Panc1 (cell line): Measurements from ENCODE around the gene OLFML2B. TPM values are rescaled to one million over a fixed set of nuclear protein-coding genes. Genes with fewer than 3 reads are reported as not detected.

Source experiments
- ATAC-seq: fragments of 200-7000 bp; cut with Tn5 transposase; 2 replicates; pipeline ENCODE4 v1.9.1; 2020; ENCODE audit warnings: mild to moderate bottlenecking, moderate library complexity
- BruUV-seq: library from RNA; stranded (reverse); fragments of 400-500 nt; replicated peaks from 2 replicates; lab custom pipeline; 2021; lab: Mats Ljungman, UMichigan
- CTCF ChIA-PET: fragments of 300-600 bp; sonication (Branson Sonifier 250); formaldehyde crosslinking; loops from one replicate; lab custom pipeline; 2022; ENCODE audit warnings: antibody characterized with exemption; lab: Charles Lee
- POLR2A ChIA-PET: fragments of 300-600 bp; sonication (Branson Sonifier 250); formaldehyde crosslinking; loops from one replicate; lab custom pipeline; 2022; ENCODE audit warnings: antibody characterized with exemption; lab: Charles Lee
- DNase-seq: peaks from one replicate; pipeline ENCODE4 v3.0.0-alpha.2; 2010; ENCODE audit warnings: low read depth, low spot score
- H3K27ac ChIP-seq: 2 replicates; pipeline ENCODE4 v1.5.1; 2011; ENCODE audit warnings: mild to moderate bottlenecking, low read length, inconsistent platforms
- H3K27me3 ChIP-seq: fragments of 200-500 bp; sonication (Bioruptor generic); 2 replicates; pipeline ENCODE4 v1.6.0; 2014; ENCODE audit warnings: low read length, inconsistent platforms; ENCODE audit not compliant: control insufficient read depth, insufficient read depth
- H3K36me3 ChIP-seq: fragments of 200-500 bp; sonication (Bioruptor generic); 2 replicates; pipeline ENCODE4 v1.5.1; 2014; ENCODE audit warnings: inconsistent platforms, mild to moderate bottlenecking, low read length, moderate library complexity; ENCODE audit not compliant: control insufficient read depth, insufficient read depth
- H3K4me1 ChIP-seq: 2 replicates; pipeline ENCODE4 v1.5.1; 2011; ENCODE audit warnings: inconsistent platforms, mild to moderate bottlenecking, low read length, moderate library complexity; ENCODE audit not compliant: control insufficient read depth, insufficient read depth
- H3K4me3 ChIP-seq, 2 experiments: 2 replicates each; pipeline ENCODE4 v1.5.1; 2011 to 2012; ENCODE audit warnings: low read depth in 2 of 2, low read length in 2 of 2, mild to moderate bottlenecking in 2 of 2, inconsistent platforms in 1 of 2, moderate library complexity in 1 of 2
- H3K9me3 ChIP-seq: fragments of 200-500 bp; sonication (Bioruptor generic); 2 replicates; pipeline ENCODE4 v1.5.1; 2014; ENCODE audit warnings: low read depth, mild to moderate bottlenecking, inconsistent platforms, low read length, moderate library complexity; ENCODE audit not compliant: control insufficient read depth, insufficient read depth
- POLR2AphosphoS5 ChIP-seq: IDR thresholded peaks from 2 replicates; pipeline ENCODE4 v1.6.1; 2012; ENCODE audit warnings: mild to moderate bottlenecking, low read depth, low read length, moderate library complexity
- REST ChIP-seq, 2 experiments: IDR thresholded peaks; 2 replicates each; pipeline ENCODE4 v1.6.1; 2011 to 2012; ENCODE audit warnings: low read depth in 2 of 2, control low read depth in 1 of 2, low read length in 1 of 2, mild to moderate bottlenecking in 1 of 2, moderate library complexity in 1 of 2; ENCODE audit not compliant: insufficient read depth in 1 of 2
- SIN3A ChIP-seq: IDR thresholded peaks from 2 replicates; pipeline ENCODE4 v1.6.1; 2012; ENCODE audit warnings: low read depth, mild to moderate bottlenecking, low read length, moderate library complexity, borderline replicate concordance; ENCODE audit not compliant: insufficient read depth
- TCF7L2 ChIP-seq: IDR thresholded peaks from 2 replicates; pipeline ENCODE4 v1.6.1; 2011; ENCODE audit warnings: mild to moderate bottlenecking, low read depth, low read length, inconsistent platforms
- in situ Hi-C: cut with HindIII; loops from 2 replicates; pipeline ENCODE4 v1.10.0; 2016; ENCODE audit warnings: low sequenced_read_pairs, low pct_unique_long_range_greater_than_20kb
- intact Hi-C: fragments of 100-400 bp; cut with micrococcal nuclease; formaldehyde crosslinking; loops from one replicate; pipeline ENCODE4 v1.10.0; 2022; ENCODE audit not compliant: unreplicated experiment
- total RNA-seq: library from RNA; stranded (reverse); gene quantifications from one replicate; pipeline ENCODE4 v1.2.1, GENCODE V29; 2021; ENCODE audit not compliant: unreplicated experiment
- TF ChIP-seq, protein P1 (sequence below): fragments of 450-650 bp; IDR thresholded peaks from 2 replicates; pipeline ENCODE4 v1.5.1; 2017; ENCODE audit warnings: mild to moderate bottlenecking

The OLFML2B gene
- total RNA-seq, 1 experiment from 2014 or later: 1.5 TPM

DNA sequence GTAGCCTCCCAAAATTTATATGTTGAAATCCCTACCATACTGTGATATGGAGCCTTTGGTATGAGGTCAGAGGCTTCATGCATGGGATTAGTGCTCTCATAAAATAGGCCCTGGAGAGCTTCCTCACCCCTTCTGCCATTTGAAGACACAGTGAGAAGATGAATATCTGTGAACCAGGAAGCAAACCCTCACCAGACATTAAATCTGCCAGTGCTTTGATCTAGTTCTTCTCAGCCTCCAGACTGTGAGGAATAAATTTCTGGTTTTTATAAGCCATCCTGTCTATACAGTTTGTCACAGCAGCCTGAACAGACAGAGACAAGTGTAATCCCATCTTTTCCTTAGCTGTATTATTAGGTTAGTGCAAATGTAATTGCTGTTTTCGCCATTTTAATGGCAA lies 88.4 kb downstream of the OLFML2B start:
- Histone ChIP-seq H3K4me1 (no peaks in the 10 kb centered on the region), H3K36me3 (no peaks in the 10 kb centered on the region), H3K27ac (no peak overlapping the region), H3K9me3 (no peaks in the 10 kb centered on the region), H3K4me3 (no peak overlapping the region), H3K27me3 (no peaks in the 10 kb centered on the region)
- no TSS peak for BruUV-seq
- ATAC-seq (no peak), DNase-seq (no peak)
- TF ChIP-seq TCF7L2 (no peak), REST (IDR thresholded peaks at IDR 0.05; ENCODE audit: insufficient read depth in 1 of 2, low read depth in 2 of 2, low read length in 1 of 2) (no peak), SIN3A (no peak), POLR2AphosphoS5 (no peak)
- TF ChIP-seq, protein P1, sequence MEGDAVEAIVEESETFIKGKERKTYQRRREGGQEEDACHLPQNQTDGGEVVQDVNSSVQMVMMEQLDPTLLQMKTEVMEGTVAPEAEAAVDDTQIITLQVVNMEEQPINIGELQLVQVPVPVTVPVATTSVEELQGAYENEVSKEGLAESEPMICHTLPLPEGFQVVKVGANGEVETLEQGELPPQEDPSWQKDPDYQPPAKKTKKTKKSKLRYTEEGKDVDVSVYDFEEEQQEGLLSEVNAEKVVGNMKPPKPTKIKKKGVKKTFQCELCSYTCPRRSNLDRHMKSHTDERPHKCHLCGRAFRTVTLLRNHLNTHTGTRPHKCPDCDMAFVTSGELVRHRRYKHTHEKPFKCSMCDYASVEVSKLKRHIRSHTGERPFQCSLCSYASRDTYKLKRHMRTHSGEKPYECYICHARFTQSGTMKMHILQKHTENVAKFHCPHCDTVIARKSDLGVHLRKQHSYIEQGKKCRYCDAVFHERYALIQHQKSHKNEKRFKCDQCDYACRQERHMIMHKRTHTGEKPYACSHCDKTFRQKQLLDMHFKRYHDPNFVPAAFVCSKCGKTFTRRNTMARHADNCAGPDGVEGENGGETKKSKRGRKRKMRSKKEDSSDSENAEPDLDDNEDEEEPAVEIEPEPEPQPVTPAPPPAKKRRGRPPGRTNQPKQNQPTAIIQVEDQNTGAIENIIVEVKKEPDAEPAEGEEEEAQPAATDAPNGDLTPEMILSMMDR: no peak
- ChIA-PET CTCF (no interaction called here), POLR2A (no interaction called here)
- intact Hi-C loops: no loop called here
- in situ Hi-C loops: no loop called here

- DNase-seq: no peak
- H3K9me3 ChIP-seq: no peaks in the 10 kb centered on the region
- intact Hi-C loops (no loop called here), in situ Hi-C loops (no loop called here)
- BruUV-seq: no TSS peak
- no peak for ATAC-seq
- no peaks in the 10 kb centered on the region for H3K4me1 ChIP-seq
- TF ChIP-seq REST (IDR thresholded peaks at IDR 0.05; ENCODE audit: insufficient read depth in 1 of 2, low read depth in 2 of 2, low read length in 1 of 2): no peak
- no peak for TF ChIP-seq SIN3A
- TF ChIP-seq POLR2AphosphoS5: no peak
- TF ChIP-seq, protein P1: no peak
- TF ChIP-seq TCF7L2: no peak
- no peaks in the 10 kb centered on the region for H3K27me3 ChIP-seq
- ChIA-PET POLR2A (no interaction called here), CTCF (no interaction called here)
- no peak overlapping the region for H3K4me3 ChIP-seq
- H3K36me3 ChIP-seq: no peaks in the 10 kb centered on the region
- no peak overlapping the region for H3K27ac ChIP-seq
These were observed 89.8 kb downstream of the OLFML2B start for GRCh38 chr1:161933592-161934588.
